ENCODE results near the gene RNF135. TPM values are rescaled to one million over a fixed set of nuclear protein-coding genes. Genes with fewer than 3 reads are reported as not detected.
"Not testable (repeated sequence)": the region's sequence is repeated elsewhere in the genome, so short reads cannot be mapped to it uniquely, and the experiment has no call there.

The RNF135 gene
- total RNA-seq, 1 donor from 2014 or later = 11.1 TPM

GRCh38 chr17:30927756-30928155 is 43.1 kb upstream of the RNF135 start:
- H3K27me3 ChIP-seq (ENCODE audit: control insufficient read depth, insufficient read depth, low read length) = peaks cover 6% of the 10 kb centered on the region
- DNase-seq (ENCODE audit: low read depth) = no peak
- TF ChIP-seq CTCF (IDR thresholded peaks at IDR 0.05; ENCODE audit: insufficient read depth, low read length, poor library complexity, severe bottlenecking) = no peak
- H3K36me3 ChIP-seq (ENCODE audit: control insufficient read depth, insufficient read depth, low read length) = no peaks in the 10 kb centered on the region
- no peak overlapping the region for H3K4me3 ChIP-seq (ENCODE audit: low read depth, low read length)

GRCh38 chr17:30928584-30928983 is 42.3 kb upstream of the RNF135 start:
- no peak for TF ChIP-seq CTCF (IDR thresholded peaks at IDR 0.05; ENCODE audit: insufficient read depth, low read length, poor library complexity, severe bottlenecking)
- Histone ChIP-seq H3K27me3 (ENCODE audit: control insufficient read depth, insufficient read depth, low read length) (no peaks in the 10 kb centered on the region), H3K4me3 (ENCODE audit: low read depth, low read length) (no peak overlapping the region), H3K36me3 (ENCODE audit: control insufficient read depth, insufficient read depth, low read length) (no peaks in the 10 kb centered on the region)
- DNase-seq (ENCODE audit: low read depth) = no peak

GRCh38 chr17:30929081-30929633 is 41.7 kb upstream of the RNF135 start:
- no peak for TF ChIP-seq CTCF (IDR thresholded peaks at IDR 0.05; ENCODE audit: insufficient read depth, low read length, poor library complexity, severe bottlenecking)
- no peak for DNase-seq (ENCODE audit: low read depth)
- no peaks in the 10 kb centered on the region for H3K36me3 ChIP-seq (ENCODE audit: control insufficient read depth, insufficient read depth, low read length)
- H3K4me3 ChIP-seq (ENCODE audit: low read depth, low read length) = no peak overlapping the region
- H3K27me3 ChIP-seq (ENCODE audit: control insufficient read depth, insufficient read depth, low read length) = no peaks in the 10 kb centered on the region

GRCh38 chr17:30929861-30930260 is 41.0 kb upstream of the RNF135 start:
- not testable (repeated sequence) for DNase-seq (ENCODE audit: low read depth); H3K4me3 ChIP-seq (ENCODE audit: low read depth, low read length); H3K36me3 ChIP-seq (ENCODE audit: control insufficient read depth, insufficient read depth, low read length)

GRCh38 chr17:30930495-30930894 is 40.3 kb upstream of the RNF135 start:
- TF ChIP-seq CTCF (IDR thresholded peaks at IDR 0.05; ENCODE audit: insufficient read depth, low read length, poor library complexity, severe bottlenecking) = no peak
- Histone ChIP-seq H3K36me3 (ENCODE audit: control insufficient read depth, insufficient read depth, low read length) (no peaks in the 10 kb centered on the region), H3K4me3 (ENCODE audit: low read depth, low read length) (no peak overlapping the region), H3K27me3 (ENCODE audit: control insufficient read depth, insufficient read depth, low read length) (no peaks in the 10 kb centered on the region)
- DNase-seq (ENCODE audit: low read depth) = no peak

More at GRCh38 chr17:30929861-30930260, 41.0 kb upstream of the RNF135 start:
- not testable (repeated sequence) for H3K27me3 ChIP-seq (ENCODE audit: control insufficient read depth, insufficient read depth, low read length)

GRCh38 chr17:30931582-30931981 is 39.3 kb upstream of the RNF135 start:
- H3K27me3 ChIP-seq (ENCODE audit: control insufficient read depth, insufficient read depth, low read length); H3K36me3 ChIP-seq (ENCODE audit: control insufficient read depth, insufficient read depth, low read length); DNase-seq (ENCODE audit: low read depth); H3K4me3 ChIP-seq (ENCODE audit: low read depth, low read length): not testable (repeated sequence)

GRCh38 chr17:30933966-30934365 is 36.9 kb upstream of the RNF135 start:
- Histone ChIP-seq H3K4me3 (ENCODE audit: low read depth, low read length) (no peak overlapping the region), H3K36me3 (ENCODE audit: control insufficient read depth, insufficient read depth, low read length) (no peaks in the 10 kb centered on the region), H3K27me3 (ENCODE audit: control insufficient read depth, insufficient read depth, low read length) (no peaks in the 10 kb centered on the region)
- no peak for TF ChIP-seq CTCF (IDR thresholded peaks at IDR 0.05; ENCODE audit: insufficient read depth, low read length, poor library complexity, severe bottlenecking)
- DNase-seq (ENCODE audit: low read depth) = no peak

All from kidney epithelial cell (primary cell).